ENCODE data around the gene SLC27A1.

The SLC27A1 gene

DNA sequence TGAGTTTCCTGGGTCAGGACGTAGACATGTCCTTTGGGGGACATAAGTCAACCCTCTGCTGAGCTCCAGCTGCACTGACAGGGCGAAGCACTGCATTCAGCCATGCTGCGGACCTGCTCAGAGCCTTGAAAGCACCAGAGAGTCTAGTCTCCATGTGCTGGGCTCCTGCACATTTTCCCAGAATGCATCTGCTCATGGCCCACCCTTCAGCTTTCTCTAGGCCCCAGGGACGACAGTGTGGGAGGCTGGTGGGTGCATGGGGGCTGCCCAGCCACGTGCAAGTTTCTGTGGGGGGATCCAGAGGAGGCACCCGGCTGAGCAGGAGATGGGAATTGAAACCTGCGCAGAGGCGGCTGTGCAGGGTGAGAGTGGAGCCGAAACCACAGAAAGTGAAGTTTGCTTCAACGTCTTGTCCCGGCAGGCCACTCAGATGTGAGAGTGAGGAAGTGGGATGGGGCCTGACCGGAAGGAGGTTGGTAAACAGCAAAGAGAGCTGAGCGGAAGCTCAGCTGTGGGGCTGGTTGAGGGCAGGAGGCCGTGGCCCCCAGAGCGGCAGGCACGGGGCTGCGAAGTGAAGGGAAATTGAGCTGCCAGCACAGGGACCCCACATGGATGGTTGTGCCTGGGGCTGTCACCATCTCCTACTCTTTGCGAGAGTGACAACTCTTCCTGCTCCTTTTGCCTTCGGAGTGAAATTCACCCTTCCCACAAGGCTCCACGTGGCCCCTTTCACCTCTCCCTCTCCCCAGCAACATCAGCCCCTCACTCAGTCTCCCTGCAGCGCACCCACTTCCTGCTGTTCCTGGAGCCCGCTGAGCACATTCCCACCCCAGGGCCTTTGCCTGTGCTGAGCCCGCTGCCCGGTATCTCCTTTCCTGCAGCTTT lies 52.9 kb downstream of the SLC27A1 start:
- peak; percentile 75 for ATAC-seq (ENCODE audit: low read depth)
- peak overlapping the region; percentile 61 for H3K4me3 Mint-ChIP-seq
- DNase-seq (ENCODE audit: low spot score in 2 of 2): peak; percentile 64 to 65
- H3K9me3 Mint-ChIP-seq: no peaks in the 10 kb centered on the region
- peaks cover 40% of the 10 kb centered on the region for H3K4me1 Mint-ChIP-seq
- no peaks in the 10 kb centered on the region for H3K27me3 Mint-ChIP-seq
- peak overlapping the region; percentile 76 for H3K27ac Mint-ChIP-seq
- H3K36me3 Mint-ChIP-seq: peaks cover 11% of the 10 kb centered on the region

DNA sequence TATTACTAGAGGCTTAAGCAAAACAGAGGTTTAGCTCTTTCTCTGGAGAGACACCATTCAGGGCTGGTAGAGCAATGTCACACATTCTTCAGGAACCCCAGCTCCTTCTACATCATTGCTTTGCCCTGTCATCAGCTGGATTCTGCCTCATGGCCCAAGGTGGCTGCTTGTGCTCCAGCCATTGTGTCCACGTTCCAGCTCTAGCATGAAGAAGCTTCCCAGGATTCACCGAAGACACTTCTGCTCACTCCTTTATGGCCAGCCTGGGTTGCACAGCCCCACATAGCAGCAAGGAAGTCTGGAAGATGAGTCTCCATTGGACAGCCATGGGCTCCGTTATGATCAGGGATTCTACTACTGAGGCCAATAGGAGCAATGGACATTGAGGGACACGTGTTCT lies 54.3 kb downstream of the SLC27A1 start:
- Mint-ChIP-seq H3K36me3 (peaks cover 21% of the 10 kb centered on the region), H3K27ac (peak overlapping the region; percentile 20), H3K4me3 (peak overlapping the region; percentile 52), H3K9me3 (peaks cover 3% of the 10 kb centered on the region), H3K27me3 (no peaks in the 10 kb centered on the region), H3K4me1 (peaks cover 50% of the 10 kb centered on the region)
- ATAC-seq (ENCODE audit: low read depth) (no peak), DNase-seq (ENCODE audit: low spot score in 2 of 2) (no peak)

DNA sequence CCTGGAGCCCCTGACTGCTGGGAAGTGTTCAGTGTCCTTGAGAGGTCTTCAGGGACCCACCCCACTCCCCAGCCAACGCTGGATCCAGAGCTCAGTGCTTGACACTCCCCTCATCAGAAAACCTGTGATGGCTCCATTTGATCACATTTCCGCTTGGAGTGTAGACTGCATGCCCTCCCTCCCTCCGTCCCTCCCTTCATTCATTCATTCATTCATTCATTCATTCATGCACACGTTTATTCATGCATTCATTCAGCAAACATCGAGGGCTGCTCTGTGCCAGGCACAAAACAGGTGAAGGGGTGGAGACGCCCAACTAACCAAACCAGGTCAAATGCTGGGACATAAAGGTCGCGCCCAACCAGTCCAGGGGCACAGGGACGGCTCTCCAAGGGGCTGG lies 54.8 kb downstream of the SLC27A1 start:
- H3K9me3 Mint-ChIP-seq: peaks cover 3% of the 10 kb centered on the region
- ATAC-seq (ENCODE audit: low read depth) (no peak), DNase-seq (ENCODE audit: low spot score in 2 of 2) (no peak)
- H3K4me3 Mint-ChIP-seq: peak overlapping the region; percentile 89
- no peaks in the 10 kb centered on the region for H3K27me3 Mint-ChIP-seq
- peaks cover 48% of the 10 kb centered on the region for H3K4me1 Mint-ChIP-seq
- H3K36me3 Mint-ChIP-seq: peaks cover 22% of the 10 kb centered on the region
- peak overlapping the region; percentile 88 for H3K27ac Mint-ChIP-seq

DNA sequence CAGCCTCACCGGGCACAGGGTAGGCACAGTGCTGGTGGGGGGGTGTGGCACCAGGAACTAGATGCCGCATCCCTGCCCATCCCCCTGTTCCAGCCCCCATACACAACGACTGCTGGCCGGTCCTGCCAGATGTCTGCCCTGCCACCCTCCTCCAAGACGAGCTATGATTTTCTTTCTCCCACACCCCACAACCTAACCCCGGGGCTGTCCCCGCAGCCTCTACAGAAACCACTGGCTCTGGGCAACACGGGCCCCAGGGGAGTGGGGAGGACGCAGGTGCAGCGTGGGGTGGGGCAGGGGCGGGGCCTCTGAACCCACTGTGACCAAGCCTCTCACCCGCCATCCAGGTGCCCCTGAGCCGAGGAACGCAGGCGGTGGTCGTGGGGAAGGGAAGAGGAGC lies 56.6 kb downstream of the SLC27A1 start:
- peaks cover 22% of the 10 kb centered on the region for H3K36me3 Mint-ChIP-seq
- no peaks in the 10 kb centered on the region for H3K27me3 Mint-ChIP-seq
- H3K4me3 Mint-ChIP-seq: peak overlapping the region; percentile 89
- DNase-seq (ENCODE audit: low spot score in 2 of 2) (peak; percentile 70 to 84), ATAC-seq (ENCODE audit: low read depth) (peak; percentile 78)
- H3K9me3 Mint-ChIP-seq: peaks cover 3% of the 10 kb centered on the region
- H3K27ac Mint-ChIP-seq: peak overlapping the region; percentile 88
- peaks cover 48% of the 10 kb centered on the region for H3K4me1 Mint-ChIP-seq

DNA sequence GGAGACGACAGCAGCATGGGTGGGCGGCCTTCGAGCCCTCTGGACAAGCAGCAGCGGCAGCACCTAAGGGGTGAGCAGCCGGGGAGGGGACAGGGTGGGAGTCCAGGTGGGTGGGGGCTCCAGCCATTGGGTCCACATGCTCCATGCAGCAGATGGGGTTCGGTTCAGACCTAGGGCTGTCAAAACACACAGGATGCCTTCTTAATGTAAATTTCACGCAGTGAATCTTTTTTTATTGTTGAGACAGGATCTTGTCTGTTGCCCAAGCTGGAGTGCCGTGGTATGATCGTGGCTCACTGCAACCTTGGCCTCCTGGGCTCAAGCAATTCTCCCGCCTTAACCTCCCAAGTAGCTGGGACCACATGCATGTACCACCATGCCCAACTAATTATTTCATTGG lies 57.0 kb downstream of the SLC27A1 start:
- Mint-ChIP-seq H3K4me3 (peak overlapping the region; percentile 89), H3K4me1 (peaks cover 46% of the 10 kb centered on the region), H3K27ac (peak overlapping the region; percentile 88), H3K36me3 (peaks cover 22% of the 10 kb centered on the region), H3K27me3 (no peaks in the 10 kb centered on the region), H3K9me3 (peaks cover 3% of the 10 kb centered on the region)
- DNase-seq (ENCODE audit: low spot score in 2 of 2): no peak
- ATAC-seq (ENCODE audit: low read depth): peak; percentile 6

DNA sequence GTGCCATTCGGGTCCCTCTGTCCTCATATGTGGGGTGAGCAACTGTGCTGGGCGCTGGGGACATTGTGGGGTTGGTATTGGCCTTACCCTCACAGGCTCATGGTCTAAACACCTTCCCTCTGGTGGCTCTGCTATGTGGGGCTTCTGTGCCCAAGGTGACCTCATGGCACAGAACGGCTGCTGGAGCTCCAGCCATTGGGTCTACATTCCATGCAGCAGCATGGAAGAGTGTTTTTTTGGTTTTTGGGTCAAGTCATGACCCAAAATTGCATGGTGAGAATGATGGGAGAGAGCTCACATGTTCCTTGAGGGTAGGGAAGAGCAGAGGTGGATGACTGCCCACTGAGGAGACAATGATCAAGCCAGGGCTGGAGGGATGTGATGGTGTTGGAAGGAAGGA lies 58.3 kb downstream of the SLC27A1 start:
- ATAC-seq (ENCODE audit: low read depth) (no peak), DNase-seq (ENCODE audit: low spot score in 2 of 2) (no peak)
- H3K27me3 Mint-ChIP-seq: no peaks in the 10 kb centered on the region
- peak overlapping the region; percentile 89 for H3K4me3 Mint-ChIP-seq
- peaks cover 34% of the 10 kb centered on the region for H3K4me1 Mint-ChIP-seq
- peaks cover 28% of the 10 kb centered on the region for H3K36me3 Mint-ChIP-seq
- H3K9me3 Mint-ChIP-seq: peaks cover 3% of the 10 kb centered on the region
- H3K27ac Mint-ChIP-seq: peak overlapping the region; percentile 88

DNA sequence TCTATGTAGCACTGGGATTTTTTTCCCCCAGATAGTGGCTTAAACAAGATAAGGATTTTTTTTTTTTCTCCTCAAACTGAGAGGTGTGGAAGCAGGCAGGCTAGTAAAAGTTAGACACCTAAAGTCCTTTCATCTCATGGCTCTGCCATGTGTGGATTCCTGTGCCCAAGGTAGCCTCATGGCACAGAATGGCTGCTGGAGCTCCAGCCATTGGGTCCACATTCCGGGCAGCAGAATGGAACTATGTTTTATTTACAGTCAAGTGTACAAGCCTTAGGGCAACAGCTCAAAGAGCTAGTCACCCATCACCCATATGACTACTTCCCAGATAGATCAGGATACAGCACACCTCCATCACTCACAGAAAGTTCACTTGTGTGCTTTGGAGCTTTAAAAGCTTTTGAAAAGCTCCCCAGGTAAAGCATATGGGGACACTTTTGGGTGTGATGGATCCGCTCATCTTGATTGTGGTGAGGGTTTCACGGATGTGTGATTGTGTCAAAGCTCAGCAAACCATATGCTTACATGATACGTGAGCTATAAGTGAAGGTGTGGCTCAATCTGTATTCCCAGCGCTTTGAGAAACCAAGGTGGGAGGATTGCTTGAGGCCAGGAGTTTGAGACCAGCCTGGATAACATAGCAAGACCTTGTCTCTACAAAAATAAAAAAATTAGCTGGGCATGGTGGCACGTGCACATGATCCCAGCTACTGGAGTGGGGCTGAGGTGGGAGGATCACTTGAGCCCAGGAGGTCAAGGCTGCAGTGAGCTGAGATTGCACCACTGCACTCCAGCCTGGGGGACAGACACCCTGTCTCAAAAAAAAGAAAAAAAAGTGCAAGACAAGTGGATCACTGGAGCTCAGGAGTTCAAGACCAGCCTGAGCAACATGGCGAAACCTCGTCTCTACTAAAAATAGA lies 59.2 kb downstream of the SLC27A1 start:
- H3K4me3 Mint-ChIP-seq: peak overlapping the region; percentile 89
- peak overlapping the region; percentile 47 for H3K27ac Mint-ChIP-seq
- ATAC-seq (ENCODE audit: low read depth) (no peak), DNase-seq (ENCODE audit: low spot score in 2 of 2) (no peak)
- H3K36me3 Mint-ChIP-seq: peaks cover 31% of the 10 kb centered on the region
- H3K4me1 Mint-ChIP-seq: peaks cover 31% of the 10 kb centered on the region
- no peaks in the 10 kb centered on the region for H3K27me3 Mint-ChIP-seq
- peaks cover 3% of the 10 kb centered on the region for H3K9me3 Mint-ChIP-seq

DNA sequence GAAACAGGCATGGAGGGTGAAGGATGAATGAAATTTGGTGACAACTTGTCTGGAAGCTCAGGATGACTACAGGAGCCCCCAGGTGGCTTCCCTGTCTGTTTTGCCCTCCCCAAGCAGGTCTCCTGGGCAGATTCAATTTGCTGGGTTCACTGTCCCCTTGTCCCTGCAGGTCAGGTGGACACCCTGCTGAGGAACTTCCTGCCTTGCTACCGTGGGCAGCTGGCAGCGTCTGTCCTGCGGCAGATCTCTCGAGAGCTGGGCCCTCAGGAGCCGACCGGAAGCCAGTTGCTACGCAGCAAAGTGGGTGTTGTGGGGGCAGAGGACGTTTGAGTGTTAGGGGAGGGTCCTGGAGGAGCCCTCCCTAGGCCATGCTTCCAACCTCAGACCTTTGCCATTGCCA lies 60.3 kb downstream of the SLC27A1 start:
- Mint-ChIP-seq H3K27me3 (no peaks in the 10 kb centered on the region), H3K27ac (no peak overlapping the region), H3K4me1 (peaks cover 22% of the 10 kb centered on the region), H3K4me3 (peak overlapping the region; percentile 27), H3K9me3 (peaks cover 3% of the 10 kb centered on the region), H3K36me3 (peaks cover 31% of the 10 kb centered on the region)
- DNase-seq (ENCODE audit: low spot score in 2 of 2): no peak
- no peak for ATAC-seq (ENCODE audit: low read depth)

DNA sequence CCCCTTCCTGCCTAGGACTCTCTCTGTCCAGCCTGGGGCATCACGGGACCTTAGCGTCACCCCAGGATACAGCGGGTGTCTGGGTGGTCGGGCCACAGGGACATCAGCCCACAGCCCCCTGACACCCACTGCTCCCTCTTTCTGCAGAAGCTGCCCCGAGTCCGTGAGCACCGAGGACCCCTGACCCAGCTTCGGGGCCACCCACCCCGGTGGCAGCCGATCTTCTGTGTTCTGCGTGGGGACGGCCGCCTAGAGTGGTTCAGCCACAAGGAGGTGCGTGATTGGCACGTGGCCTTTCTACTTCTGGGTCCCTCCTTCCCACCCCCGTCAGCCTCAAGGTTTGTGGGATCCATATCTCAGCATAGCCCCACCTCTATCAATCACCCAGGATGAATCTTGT lies 61.8 kb downstream of the SLC27A1 start:
- H3K36me3 Mint-ChIP-seq: peaks cover 36% of the 10 kb centered on the region
- H3K27ac Mint-ChIP-seq: peak overlapping the region; percentile 45

DNA sequence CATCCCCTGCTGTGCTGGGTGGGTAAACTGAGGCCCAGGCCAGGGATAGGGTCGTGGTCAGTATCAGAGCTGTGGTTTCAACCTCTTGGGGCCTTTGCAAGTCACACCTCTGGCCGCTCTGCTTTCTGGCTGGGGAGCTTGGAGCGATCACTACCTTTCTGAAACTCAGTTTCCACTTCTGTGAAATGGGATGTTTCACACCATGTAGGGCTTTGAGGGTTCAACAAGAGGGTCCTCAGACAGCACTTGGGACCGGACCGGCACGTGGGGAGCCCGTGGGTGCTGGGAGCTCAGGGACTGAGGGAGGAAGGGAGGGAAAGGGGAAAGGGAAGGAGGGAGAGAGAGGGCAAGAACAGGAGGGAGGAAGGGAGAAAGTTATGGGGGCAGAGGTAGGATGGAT lies 62.2 kb downstream of the SLC27A1 start:
- no peak overlapping the region for H3K4me3 Mint-ChIP-seq

More for the DNA sequence above, 61.8 kb downstream of the SLC27A1 start:
- Mint-ChIP-seq H3K27me3 (no peaks in the 10 kb centered on the region), H3K4me3 (no peak overlapping the region), H3K4me1 (peaks cover 15% of the 10 kb centered on the region), H3K9me3 (peaks cover 3% of the 10 kb centered on the region)
- DNase-seq (ENCODE audit: low spot score in 2 of 2) (no peak), ATAC-seq (ENCODE audit: low read depth) (no peak)

DNA sequence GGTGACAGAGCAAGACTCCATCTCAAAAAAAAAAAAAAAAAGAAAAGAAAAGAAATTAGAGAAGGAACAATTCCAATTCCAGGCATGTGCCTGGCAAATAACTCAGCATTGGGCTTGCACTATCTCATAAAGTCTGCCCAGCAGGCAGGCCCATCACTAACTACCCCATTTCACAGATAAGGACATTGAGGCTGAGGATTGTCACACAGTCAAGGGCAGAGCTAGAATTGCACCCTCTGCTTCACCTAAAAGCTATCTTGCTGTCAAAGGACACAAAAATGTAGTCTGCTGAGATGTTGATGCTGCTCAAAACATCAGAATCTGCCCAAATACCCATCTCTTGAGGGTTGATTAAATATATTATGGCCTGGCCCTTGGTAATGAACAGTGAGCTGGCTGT lies 64.4 kb downstream of the SLC27A1 start:
- H3K9me3 Mint-ChIP-seq: no peaks in the 10 kb centered on the region
- no peak overlapping the region for H3K4me3 Mint-ChIP-seq
- peaks cover 33% of the 10 kb centered on the region for H3K36me3 Mint-ChIP-seq
- H3K27ac Mint-ChIP-seq: no peak overlapping the region
- H3K4me1 Mint-ChIP-seq: peaks cover 18% of the 10 kb centered on the region
- ATAC-seq (ENCODE audit: low read depth) (no peak), DNase-seq (ENCODE audit: low spot score in 2 of 2) (no peak)
- H3K27me3 Mint-ChIP-seq: no peaks in the 10 kb centered on the region

More for the DNA sequence above, 62.2 kb downstream of the SLC27A1 start:
- no peaks in the 10 kb centered on the region for H3K27me3 Mint-ChIP-seq
- peaks cover 3% of the 10 kb centered on the region for H3K9me3 Mint-ChIP-seq
- peaks cover 39% of the 10 kb centered on the region for H3K36me3 Mint-ChIP-seq
- peak overlapping the region; percentile 45 for H3K27ac Mint-ChIP-seq
- ATAC-seq (ENCODE audit: low read depth) (no peak), DNase-seq (ENCODE audit: low spot score in 2 of 2) (no peak)
- peaks cover 15% of the 10 kb centered on the region for H3K4me1 Mint-ChIP-seq

DNA sequence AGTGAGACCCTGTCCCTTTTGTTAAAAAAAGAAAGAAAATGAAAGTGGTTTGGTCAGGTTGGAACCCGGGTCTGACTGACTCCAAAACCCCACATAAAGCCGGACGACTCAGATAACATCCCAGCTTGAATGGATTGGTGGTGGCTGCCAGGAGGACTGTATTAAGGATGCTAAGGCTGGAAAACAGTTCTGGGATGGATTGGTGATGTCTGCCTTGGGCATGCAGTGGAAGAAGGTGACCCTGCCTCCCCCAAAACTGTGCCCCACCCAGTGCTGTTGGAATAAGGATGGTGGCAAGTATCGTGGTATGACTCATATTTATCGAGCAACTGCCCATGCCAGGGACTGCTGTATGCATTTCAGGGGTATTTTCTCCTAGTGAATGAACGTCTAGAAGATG lies 66.6 kb downstream of the SLC27A1 start:
- no peak overlapping the region for H3K4me3 Mint-ChIP-seq
- H3K27ac Mint-ChIP-seq: peak overlapping the region; percentile 8
- H3K4me1 Mint-ChIP-seq: peaks cover 20% of the 10 kb centered on the region
- peaks cover 37% of the 10 kb centered on the region for H3K36me3 Mint-ChIP-seq
- ATAC-seq (ENCODE audit: low read depth): no peak
- no peaks in the 10 kb centered on the region for H3K27me3 Mint-ChIP-seq
- H3K9me3 Mint-ChIP-seq: no peaks in the 10 kb centered on the region
- DNase-seq (ENCODE audit: low spot score in 2 of 2): no peak

DNA sequence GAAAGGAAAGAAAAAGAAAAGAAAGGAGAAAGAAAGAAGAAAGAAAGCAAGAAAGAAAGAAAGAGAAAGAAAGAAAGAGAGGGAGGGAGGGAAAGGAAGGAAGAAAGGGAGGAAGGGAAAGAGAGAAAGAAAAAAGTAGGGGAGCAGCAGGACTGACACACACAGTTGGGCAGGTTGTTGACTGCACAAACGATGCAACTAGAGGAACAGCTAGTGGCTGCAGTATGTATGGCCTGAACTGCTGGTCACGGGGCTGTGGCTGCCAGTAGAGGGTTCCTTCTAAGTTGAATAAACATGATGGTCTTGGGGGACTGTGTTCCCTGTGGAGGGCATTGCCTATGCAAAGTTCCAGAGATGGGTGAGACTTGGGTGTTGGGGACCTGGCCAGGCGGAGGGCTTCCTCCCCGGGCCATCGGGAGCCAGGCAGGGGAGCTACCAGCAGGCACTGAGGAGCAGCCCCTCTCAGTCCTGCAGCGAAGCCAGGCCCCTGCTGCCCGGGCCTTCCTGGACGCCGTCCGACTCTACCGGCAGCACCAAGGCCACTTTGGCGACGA lies 68.4 kb downstream of the SLC27A1 start:
- Mint-ChIP-seq H3K27ac (no peak overlapping the region), H3K27me3 (no peaks in the 10 kb centered on the region)

More for the DNA sequence above, 68.4 kb downstream of the SLC27A1 start:
- peaks cover 46% of the 10 kb centered on the region for H3K36me3 Mint-ChIP-seq
- H3K9me3 Mint-ChIP-seq: no peaks in the 10 kb centered on the region
- peak overlapping the region; percentile 75 for H3K4me3 Mint-ChIP-seq
- ATAC-seq (ENCODE audit: low read depth) (peak; percentile 31), DNase-seq (ENCODE audit: low spot score in 2 of 2) (peak in 1 of 2 donors; percentile 39)
- peaks cover 33% of the 10 kb centered on the region for H3K4me1 Mint-ChIP-seq
